Colon (tissue), 2 donors: ENCODE results near the gene UBL3.

Experiments
- FAIRE-seq: peaks from 2 replicates; lab custom pipeline; 2012; peaks lifted over from hg19 to GRCh38; lab: Jason Lieb, UNC
- donor health status: control.
- donor health status: control.

Gene UBL3

GRCh38 chr13:29856426-29856825 is 6.0 kb upstream of the UBL3 start:
- no peak for FAIRE-seq

GRCh38 chr13:29855784-29856183 is 5.4 kb upstream of the UBL3 start:
- no peak for FAIRE-seq

GRCh38 chr13:29855009-29855408 is 4.6 kb upstream of the UBL3 start:
- no peak for FAIRE-seq

- no peak for FAIRE-seq
Observed at GRCh38 chr13:29853131-29853530, 2.7 kb upstream of the UBL3 start.

- FAIRE-seq: no peak
Observed at GRCh38 chr13:29852472-29853054, 2.1 kb upstream of the UBL3 start.

- FAIRE-seq: no peak
Observed at GRCh38 chr13:29849731-29850212, 645 bp downstream of the UBL3 start.

GRCh38 chr13:29849071-29849631 is 1.3 kb downstream of the UBL3 start:
- no peak for FAIRE-seq

- FAIRE-seq: no peak
Observed at GRCh38 chr13:29847501-29847983, 2.9 kb downstream of the UBL3 start.

- no peak for FAIRE-seq
Observed at GRCh38 chr13:29846475-29847256, 3.8 kb downstream of the UBL3 start.

GRCh38 chr13:29845440-29846056 is 4.9 kb downstream of the UBL3 start:
- peak; percentile 75 for FAIRE-seq

- no peak for FAIRE-seq
Observed at GRCh38 chr13:29844441-29844840, 6.0 kb downstream of the UBL3 start.

GRCh38 chr13:29840585-29840984 is 9.8 kb downstream of the UBL3 start:
- FAIRE-seq: peak; percentile 55

GRCh38 chr13:29835280-29836061 is 14.9 kb downstream of the UBL3 start:
- no peak for FAIRE-seq

GRCh38 chr13:29832761-29833298 is 17.6 kb downstream of the UBL3 start:
- no peak for FAIRE-seq

GRCh38 chr13:29830000-29830399 is 20.4 kb downstream of the UBL3 start:
- FAIRE-seq: no peak

- FAIRE-seq: no peak
Observed at GRCh38 chr13:29819143-29819542, 31.3 kb downstream of the UBL3 start.

- no peak for FAIRE-seq
Observed at GRCh38 chr13:29817604-29818378, 32.6 kb downstream of the UBL3 start.

- no peak for FAIRE-seq
Observed at GRCh38 chr13:29816715-29817114, 33.7 kb downstream of the UBL3 start.

- FAIRE-seq: no peak
Observed at GRCh38 chr13:29815336-29815735, 35.1 kb downstream of the UBL3 start.

GRCh38 chr13:29810898-29811297 is 39.5 kb downstream of the UBL3 start:
- FAIRE-seq: no peak
